ENCODE measurements around the gene RBM47. TPM values are rescaled to one million over a fixed set of nuclear protein-coding genes. Genes with fewer than 3 reads are reported as not detected.
A peak's percentile ranks its signal among the peaks of the same experiment; 100 is the strongest.

RBM47 gene
- total and polyA plus RNA-seq, 8 donors, result 21.9 to 110 (median 28.0) TPM

DNA sequence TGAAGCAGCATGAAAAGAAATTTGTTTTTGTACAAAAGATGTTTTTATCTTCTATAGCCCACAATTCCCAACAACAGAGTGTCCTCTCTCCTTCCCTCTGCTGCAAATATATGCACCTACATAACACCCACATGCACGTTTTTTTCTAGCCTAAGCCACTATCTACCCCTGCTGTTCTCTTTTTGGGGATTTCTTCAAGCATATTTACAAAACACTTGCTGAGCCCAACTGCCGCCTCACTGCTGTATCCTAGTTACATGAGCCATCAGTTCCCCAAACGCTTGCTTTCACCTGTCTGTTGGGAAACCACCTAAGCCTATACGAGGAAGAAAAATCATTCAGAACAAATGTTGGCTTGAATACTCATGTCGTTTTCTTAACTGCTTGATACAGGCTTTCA is 167.3 kb downstream of the RBM47 start:
- intact Hi-C loops (cut with DNase I), result no loop called here
- TF ChIP-seq, protein P1, sequence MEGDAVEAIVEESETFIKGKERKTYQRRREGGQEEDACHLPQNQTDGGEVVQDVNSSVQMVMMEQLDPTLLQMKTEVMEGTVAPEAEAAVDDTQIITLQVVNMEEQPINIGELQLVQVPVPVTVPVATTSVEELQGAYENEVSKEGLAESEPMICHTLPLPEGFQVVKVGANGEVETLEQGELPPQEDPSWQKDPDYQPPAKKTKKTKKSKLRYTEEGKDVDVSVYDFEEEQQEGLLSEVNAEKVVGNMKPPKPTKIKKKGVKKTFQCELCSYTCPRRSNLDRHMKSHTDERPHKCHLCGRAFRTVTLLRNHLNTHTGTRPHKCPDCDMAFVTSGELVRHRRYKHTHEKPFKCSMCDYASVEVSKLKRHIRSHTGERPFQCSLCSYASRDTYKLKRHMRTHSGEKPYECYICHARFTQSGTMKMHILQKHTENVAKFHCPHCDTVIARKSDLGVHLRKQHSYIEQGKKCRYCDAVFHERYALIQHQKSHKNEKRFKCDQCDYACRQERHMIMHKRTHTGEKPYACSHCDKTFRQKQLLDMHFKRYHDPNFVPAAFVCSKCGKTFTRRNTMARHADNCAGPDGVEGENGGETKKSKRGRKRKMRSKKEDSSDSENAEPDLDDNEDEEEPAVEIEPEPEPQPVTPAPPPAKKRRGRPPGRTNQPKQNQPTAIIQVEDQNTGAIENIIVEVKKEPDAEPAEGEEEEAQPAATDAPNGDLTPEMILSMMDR (IDR thresholded peaks at IDR 0.05), result no peak
- Histone ChIP-seq H3K36me3 (peaks cover 0 to 22% of the 10 kb centered on the region in 2 donors), H3K4me3 (no peak overlapping the region), H3K4me1 (peaks cover 0 to 19% of the 10 kb centered on the region in 2 donors), H3K9me3 (no peaks in the 10 kb centered on the region), H3K27me3 (no peaks in the 10 kb centered on the region), H3K27ac (peak overlapping the region in 1 of 2 donors; percentile 37)
- DNase-seq, result no peak
- ATAC-seq, result peak; percentile 48

GRCh38 chr4:40461879-40462278 is 167.8 kb downstream of the RBM47 start:
- Histone ChIP-seq H3K27ac (peak overlapping the region in 1 of 2 donors; percentile 37), H3K36me3 (peaks cover 0 to 22% of the 10 kb centered on the region in 2 donors), H3K4me3 (no peak overlapping the region), H3K9me3 (no peaks in the 10 kb centered on the region), H3K4me1 (peaks cover 0 to 24% of the 10 kb centered on the region in 2 donors), H3K27me3 (no peaks in the 10 kb centered on the region)
- intact Hi-C loops (cut with DNase I), result no loop called here
- TF ChIP-seq, protein P1 (IDR thresholded peaks at IDR 0.05), result no peak
- DNase-seq (no peak), ATAC-seq (no peak)

GRCh38 chr4:40461062-40461461 is 168.6 kb downstream of the RBM47 start:
- H3K4me1 ChIP-seq, result peaks cover 0 to 26% of the 10 kb centered on the region in 2 donors
- TF ChIP-seq, protein P1 (IDR thresholded peaks at IDR 0.05), result no peak
- intact Hi-C loops (cut with DNase I), result no loop called here
- no peak overlapping the region for H3K4me3 ChIP-seq
- no peaks in the 10 kb centered on the region for H3K9me3 ChIP-seq
- no peak overlapping the region for H3K27ac ChIP-seq
- H3K36me3 ChIP-seq, result peaks cover 0 to 21% of the 10 kb centered on the region in 2 donors
- no peak for DNase-seq
- ATAC-seq, result no peak
- H3K27me3 ChIP-seq, result no peaks in the 10 kb centered on the region

DNA sequence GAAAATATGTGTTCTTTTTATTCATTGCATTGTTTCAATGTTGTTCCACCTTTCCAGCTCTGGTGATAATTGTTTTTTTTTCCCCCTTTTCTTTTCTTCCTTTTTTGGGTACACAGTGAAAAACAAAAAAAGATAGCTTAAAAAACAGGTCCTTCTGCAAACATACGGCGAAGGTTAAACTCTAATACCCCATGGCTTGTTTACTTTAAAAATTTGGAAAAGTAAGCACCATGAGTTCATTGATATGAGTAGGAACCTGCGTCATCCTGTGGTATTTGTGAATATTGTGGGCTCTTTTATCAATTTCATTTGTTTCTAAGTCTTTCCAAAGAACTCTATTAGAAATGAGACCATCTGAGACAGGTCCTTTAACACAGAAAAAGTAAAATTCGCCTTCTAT is 171.0 kb downstream of the RBM47 start:
- TF ChIP-seq, protein P1 (IDR thresholded peaks at IDR 0.05), result no peak
- ATAC-seq (peak; percentile 27), DNase-seq (no peak)
- Histone ChIP-seq H3K9me3 (no peaks in the 10 kb centered on the region), H3K4me3 (no peak overlapping the region), H3K4me1 (peaks cover 0 to 44% of the 10 kb centered on the region in 2 donors), H3K27ac (peak overlapping the region in 1 of 2 donors; percentile 70), H3K36me3 (no peaks in the 10 kb centered on the region), H3K27me3 (no peaks in the 10 kb centered on the region)
- intact Hi-C loops (cut with DNase I), result no loop called here

GRCh38 chr4:40458109-40458508 is 171.6 kb downstream of the RBM47 start:
- Histone ChIP-seq H3K36me3 (no peaks in the 10 kb centered on the region), H3K27me3 (no peaks in the 10 kb centered on the region), H3K4me3 (no peak overlapping the region), H3K9me3 (no peaks in the 10 kb centered on the region), H3K27ac (peak overlapping the region; percentile 26 to 56), H3K4me1 (peaks cover under 1 to 44% of the 10 kb centered on the region in 2 donors)
- TF ChIP-seq, protein P1 (IDR thresholded peaks at IDR 0.05), result no peak
- ATAC-seq, result no peak
- intact Hi-C loops (cut with DNase I), result no loop called here
- no peak for DNase-seq
